Measurements from ENCODE around the gene MYNN. TPM values are rescaled to one million over a fixed set of nuclear protein-coding genes. Genes with fewer than 3 reads are reported as not detected.

MYNN gene
- total RNA-seq, 1 donor from 2014 or later, result 14.5 TPM

DNA sequence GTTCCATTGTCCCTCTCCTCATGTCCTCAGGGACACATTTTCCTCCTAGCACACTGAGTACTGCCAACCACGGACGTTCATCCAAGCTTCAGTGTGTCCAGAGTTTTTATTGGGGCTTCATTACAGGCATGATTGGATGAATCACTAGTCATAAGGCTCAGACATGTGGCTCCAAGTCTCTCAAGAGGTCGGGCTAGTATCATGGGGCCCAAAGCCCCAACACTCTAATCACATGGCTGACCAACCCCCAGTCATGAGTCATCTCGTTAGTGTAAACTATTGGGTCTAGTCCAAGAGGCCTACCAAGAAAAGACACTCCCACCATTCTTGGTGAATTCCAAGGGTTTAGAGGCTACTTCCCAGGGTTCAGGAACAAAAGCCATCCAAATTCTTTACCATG lies 12.7 kb upstream of the MYNN start:
- DNase-seq (ENCODE audit: low spot score), result no peak
- intact Hi-C loops (cut with micrococcal nuclease), result loop anchor here (5.0 to 10.0 kb wide), 3 partner anchors 517 to 1666 kb away; partner anchors contain the start of gene GOLIM4
- Mint-ChIP-seq H3K27me3 (ENCODE audit: insufficient read depth) (peaks cover 8% of the 10 kb centered on the region), H3K4me1 (ENCODE audit: low read depth) (peaks cover 30% of the 10 kb centered on the region), H3K36me3 (ENCODE audit: low read depth) (peaks cover 2% of the 10 kb centered on the region), H3K27ac (no peak overlapping the region), H3K4me3 (no peak overlapping the region), H3K9me3 (no peaks in the 10 kb centered on the region)

DNA sequence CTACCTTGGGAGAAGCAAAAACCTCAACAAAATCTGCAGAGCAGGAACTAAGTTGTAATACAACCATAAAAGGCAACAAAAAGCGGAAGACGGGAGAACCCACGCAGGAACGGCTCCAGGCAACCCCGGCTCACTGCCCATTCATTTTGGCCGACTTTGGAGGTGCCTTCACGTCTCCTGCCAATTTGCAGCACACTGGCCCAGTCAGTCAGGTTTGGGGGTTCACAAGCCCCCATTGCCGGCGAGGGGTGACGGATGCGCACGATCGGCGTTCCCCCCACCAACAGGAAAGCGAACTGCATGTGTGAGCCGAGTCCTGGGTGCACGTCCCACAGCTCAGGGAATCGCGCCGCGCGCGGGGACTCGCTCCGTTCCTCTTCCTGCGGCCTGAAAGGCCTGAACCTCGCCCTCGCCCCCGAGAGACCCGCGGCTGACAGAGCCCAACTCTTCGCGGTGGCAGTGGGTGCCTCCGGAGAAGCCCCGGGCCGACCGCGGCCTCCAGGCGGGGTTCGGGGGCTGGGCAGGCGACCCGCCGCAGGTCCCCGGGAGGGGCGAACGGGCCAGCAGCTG lies 8.8 kb upstream of the MYNN start:
- peak overlapping the region; percentile 98 for H3K27ac Mint-ChIP-seq
- peaks cover 25% of the 10 kb centered on the region for H3K4me1 Mint-ChIP-seq (ENCODE audit: low read depth)
- DNase-seq (ENCODE audit: low spot score), result peak; percentile 41
- H3K4me3 Mint-ChIP-seq, result peak overlapping the region; percentile 96
- no peaks in the 10 kb centered on the region for H3K9me3 Mint-ChIP-seq
- intact Hi-C loops (cut with micrococcal nuclease), result loop anchor here (2.0 to 10.0 kb wide), 8 partner anchors 48 to 1670 kb away; partner anchors contain the start of genes GOLIM4, LRRC34, LRRIQ4 and PHC3
- H3K36me3 Mint-ChIP-seq (ENCODE audit: low read depth), result peaks cover 2% of the 10 kb centered on the region
- peaks cover 5% of the 10 kb centered on the region for H3K27me3 Mint-ChIP-seq (ENCODE audit: insufficient read depth)

DNA sequence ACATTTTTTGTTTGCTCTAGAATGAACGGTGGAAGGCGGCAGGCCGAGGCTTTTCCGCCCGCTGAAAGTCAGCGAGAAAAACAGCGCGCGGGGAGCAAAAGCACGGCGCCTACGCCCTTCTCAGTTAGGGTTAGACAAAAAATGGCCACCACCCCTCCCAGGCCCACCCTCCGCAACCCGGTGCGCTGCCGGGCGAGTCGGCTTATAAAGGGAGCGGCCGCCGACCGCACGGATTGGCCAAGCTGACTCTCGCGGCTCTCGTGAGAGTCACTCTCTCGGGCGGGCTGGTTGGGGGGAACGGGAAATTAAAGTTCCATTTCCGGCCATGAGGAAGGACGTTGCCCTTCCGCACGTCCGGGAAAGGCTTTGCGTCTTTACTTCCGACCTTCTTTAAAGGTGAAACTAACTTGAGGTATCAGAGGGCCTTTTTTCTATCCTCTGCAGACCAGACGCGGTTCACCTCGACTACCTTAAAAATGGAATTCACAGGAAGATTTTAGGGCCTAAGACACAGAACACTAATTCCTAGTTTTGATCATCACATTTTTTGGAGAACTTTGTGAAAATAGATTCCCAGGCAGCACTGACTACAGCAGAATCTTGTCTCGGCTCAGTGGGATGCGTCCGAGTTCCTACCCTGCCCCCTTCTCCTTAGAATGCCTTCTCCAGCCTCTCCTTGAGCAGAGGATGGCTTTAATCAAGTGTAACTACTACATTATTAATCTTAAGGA lies 8.1 kb upstream of the MYNN start, which contains the start of gene TERC:
TERC (minus strand) TSS at position 179 of the 731 bp plus-strand sequence.
- Mint-ChIP-seq H3K36me3 (ENCODE audit: low read depth) (peaks cover 2% of the 10 kb centered on the region), H3K27ac (peak within 1 kb of the TSS; percentile 98), H3K9me3 (no peaks in the 10 kb centered on the region), H3K4me1 (ENCODE audit: low read depth) (peaks cover 23% of the 10 kb centered on the region), H3K27me3 (ENCODE audit: insufficient read depth) (peaks cover 5% of the 10 kb centered on the region), H3K4me3 (peak within 1 kb of the TSS; percentile 96)
- peak; percentile 85 for DNase-seq (ENCODE audit: low spot score)
- intact Hi-C loops (cut with micrococcal nuclease), result loop anchor here (1.0 to 10.0 kb wide), 9 partner anchors 8 to 1670 kb away; partner anchors contain the start of genes GOLIM4, LRRC34, LRRIQ4 and MYNN

DNA sequence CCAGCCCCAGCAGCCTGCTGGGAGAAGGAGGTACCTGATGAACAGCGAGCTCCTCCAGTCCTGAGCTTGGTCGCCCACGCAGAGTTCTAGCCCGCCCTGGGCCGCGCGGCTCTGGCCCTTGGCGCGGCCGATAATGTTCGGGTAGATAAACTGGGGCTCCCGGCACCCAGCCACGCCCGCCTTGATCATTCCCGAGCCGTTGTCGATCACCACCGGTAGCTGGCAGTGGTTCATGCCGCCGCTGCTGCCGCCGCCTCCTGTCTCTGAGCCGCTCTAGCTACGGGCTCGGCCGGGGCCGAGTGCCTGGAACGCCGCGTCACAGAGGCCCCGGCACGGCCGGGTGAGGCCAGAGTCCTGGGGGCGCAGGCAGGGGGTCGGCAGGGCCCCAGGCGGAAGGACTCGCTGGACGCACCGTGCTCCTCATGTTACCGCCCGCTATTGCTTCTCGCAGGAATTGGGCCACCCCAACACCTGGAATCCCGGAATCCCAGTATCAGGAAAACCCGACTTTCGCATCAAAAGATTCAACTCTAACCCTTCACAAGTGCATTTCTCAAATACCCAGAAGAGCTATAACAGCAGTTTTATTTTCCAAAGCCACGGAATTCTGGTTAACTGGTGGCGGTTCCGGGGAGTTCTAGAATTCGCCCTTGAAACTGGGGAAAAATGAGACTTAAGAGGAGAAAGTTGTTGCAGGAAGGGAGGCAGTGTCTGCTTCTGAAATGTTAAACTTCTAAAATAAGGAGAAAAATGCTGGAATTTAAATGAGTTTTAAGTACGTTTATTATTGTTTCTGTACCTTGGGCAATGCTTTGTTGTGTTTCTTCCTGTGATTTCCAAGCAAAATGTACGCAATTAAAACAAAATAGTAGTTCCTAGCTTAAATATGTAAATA lies 3.7 kb upstream of the MYNN start, which contains the start of gene ACTRT3:
ACTRT3 (minus strand) TSS at position 275 of the 895 bp plus-strand sequence; CDS start at position 234, 41 bp downstream.
- peaks cover 5% of the 10 kb centered on the region for H3K27me3 Mint-ChIP-seq (ENCODE audit: insufficient read depth)
- intact Hi-C loops (cut with micrococcal nuclease), result loop anchor here (5.0 to 10.0 kb wide), 3 partner anchors 1138 to 1693 kb away; partner anchors contain the start of genes EIF5A2, GOLIM4 and TNIK

DNA sequence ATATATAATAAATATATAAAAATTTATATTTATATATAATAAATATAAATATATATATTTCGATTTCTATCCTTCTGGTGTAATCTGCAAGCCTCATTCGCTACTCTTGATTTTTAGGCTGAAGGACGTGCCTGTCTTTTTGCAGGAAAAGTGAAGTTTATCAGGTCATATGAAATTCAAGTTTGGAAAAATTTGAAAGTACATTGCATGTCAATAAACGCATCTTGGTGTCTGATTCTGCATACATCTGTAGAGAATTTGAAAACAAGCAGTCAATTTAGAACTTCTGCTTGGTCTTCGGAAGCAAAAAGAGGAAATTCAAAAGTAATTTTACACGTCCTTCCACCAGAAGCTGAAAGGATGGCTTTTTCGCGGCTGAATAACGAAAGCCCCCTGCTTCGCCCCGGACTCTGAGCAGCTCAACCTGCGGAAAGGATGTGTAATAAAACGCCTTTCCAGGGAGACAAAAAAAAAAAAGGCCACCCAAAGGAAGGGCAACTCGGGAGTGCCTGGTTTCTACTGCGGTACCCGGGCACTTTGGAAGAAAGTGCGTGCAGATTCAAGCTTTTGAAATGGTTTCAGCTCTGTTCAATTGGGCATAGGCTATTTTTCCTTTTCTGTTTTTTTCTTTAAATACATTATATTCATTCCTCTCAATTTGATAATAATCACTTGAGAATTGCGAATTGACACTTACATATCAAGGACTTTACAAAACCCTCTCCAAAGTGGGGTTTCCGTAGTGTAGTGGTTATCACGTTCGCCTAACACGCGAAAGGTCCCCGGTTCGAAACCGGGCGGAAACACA lies 1.5 kb upstream of the MYNN start:
- H3K36me3 Mint-ChIP-seq (ENCODE audit: low read depth), result peaks cover 21% of the 10 kb centered on the region
- intact Hi-C loops (cut with micrococcal nuclease), result loop anchor here (1.0 to 5.0 kb wide), 7 partner anchors 13 to 1691 kb away; partner anchors contain the start of genes EIF5A2, PHC3, PRKCI and RPL22L1
- peak; percentile 64 for DNase-seq (ENCODE audit: low spot score)
- no peaks in the 10 kb centered on the region for H3K9me3 Mint-ChIP-seq
- H3K4me1 Mint-ChIP-seq (ENCODE audit: low read depth), result peaks cover 49% of the 10 kb centered on the region
- H3K4me3 Mint-ChIP-seq, result peak overlapping the region; percentile 97
- H3K27me3 Mint-ChIP-seq (ENCODE audit: insufficient read depth), result peaks cover 5% of the 10 kb centered on the region
- H3K27ac Mint-ChIP-seq, result peak overlapping the region; percentile 99

More for the DNA sequence above, 3.7 kb upstream of the MYNN start, which contains the start of gene ACTRT3:
- peak within 1 kb of the TSS; percentile 49 for H3K27ac Mint-ChIP-seq
- peak; percentile 49 for DNase-seq (ENCODE audit: low spot score)
- peaks cover 10% of the 10 kb centered on the region for H3K36me3 Mint-ChIP-seq (ENCODE audit: low read depth)
- H3K9me3 Mint-ChIP-seq, result no peaks in the 10 kb centered on the region
- H3K4me3 Mint-ChIP-seq, result peak within 1 kb of the TSS; percentile 87
- H3K4me1 Mint-ChIP-seq (ENCODE audit: low read depth), result peaks cover 38% of the 10 kb centered on the region

DNA sequence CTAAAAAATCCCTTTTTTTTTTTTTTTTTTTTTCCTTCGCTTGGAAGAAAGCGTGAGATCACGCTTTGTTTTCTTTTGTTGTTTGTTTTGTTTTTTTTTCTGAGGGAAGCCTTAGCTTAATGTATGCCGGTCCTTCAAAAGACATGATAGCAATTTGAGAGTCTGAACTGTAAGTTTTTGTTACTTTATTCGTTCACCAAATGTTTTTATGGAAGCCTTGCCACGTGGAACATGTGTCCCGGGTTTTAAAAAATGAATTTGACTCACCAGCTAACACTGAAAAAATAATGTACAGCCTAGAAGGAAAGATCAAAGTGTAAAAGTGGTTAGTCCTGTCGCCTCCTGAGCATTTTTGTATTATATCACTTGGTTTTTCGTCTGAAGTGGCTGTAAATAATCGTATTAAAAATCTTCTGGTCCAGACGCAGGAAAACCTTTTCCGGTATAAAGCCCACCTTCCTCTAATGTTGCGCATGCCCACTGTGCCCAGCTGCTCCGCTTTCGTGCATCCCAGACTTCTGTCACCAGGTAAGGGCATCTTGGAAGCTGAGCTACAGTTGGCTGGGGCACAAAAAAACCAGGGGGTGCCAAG lies 795 bp upstream of the MYNN start:
- DNase-seq (ENCODE audit: low spot score), result no peak
- Mint-ChIP-seq H3K4me3 (peak overlapping the region; percentile 97), H3K27me3 (ENCODE audit: insufficient read depth) (peaks cover 5% of the 10 kb centered on the region), H3K9me3 (no peaks in the 10 kb centered on the region), H3K36me3 (ENCODE audit: low read depth) (peaks cover 26% of the 10 kb centered on the region), H3K4me1 (ENCODE audit: low read depth) (peaks cover 56% of the 10 kb centered on the region), H3K27ac (peak overlapping the region; percentile 99)
- intact Hi-C loops (cut with micrococcal nuclease), result loop anchor here (1.0 to 5.0 kb wide), 7 partner anchors 14 to 1690 kb away; partner anchors contain the start of genes EIF5A2, PHC3, PRKCI and RPL22L1

DNA sequence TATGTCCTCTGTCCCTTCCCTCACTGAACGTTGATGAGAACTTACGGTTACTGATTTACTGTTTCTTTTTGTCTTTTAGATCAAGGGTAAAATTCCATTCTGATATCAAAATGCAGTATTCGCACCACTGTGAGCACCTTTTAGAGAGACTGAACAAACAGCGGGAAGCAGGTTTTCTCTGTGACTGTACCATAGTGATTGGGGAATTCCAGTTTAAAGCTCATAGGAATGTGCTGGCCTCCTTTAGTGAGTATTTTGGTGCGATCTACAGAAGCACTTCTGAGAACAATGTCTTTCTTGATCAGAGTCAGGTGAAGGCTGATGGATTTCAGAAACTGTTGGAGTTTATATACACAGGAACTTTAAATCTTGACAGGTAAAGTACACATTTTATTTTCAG lies 990 bp downstream of the MYNN start:
- intact Hi-C loops (cut with micrococcal nuclease), result loop anchor here (5.0 kb wide), 2 partner anchors 1133 to 1688 kb away; partner anchors contain the start of genes EIF5A2 and TNIK
- H3K36me3 Mint-ChIP-seq (ENCODE audit: low read depth), result peaks cover 35% of the 10 kb centered on the region
- H3K4me3 Mint-ChIP-seq, result peak overlapping the region; percentile 97
- H3K27me3 Mint-ChIP-seq (ENCODE audit: insufficient read depth), result peaks cover 5% of the 10 kb centered on the region
- H3K4me1 Mint-ChIP-seq (ENCODE audit: low read depth), result peaks cover 63% of the 10 kb centered on the region
- H3K9me3 Mint-ChIP-seq, result no peaks in the 10 kb centered on the region
- H3K27ac Mint-ChIP-seq, result peak overlapping the region; percentile 99
- no peak for DNase-seq (ENCODE audit: low spot score)

DNA sequence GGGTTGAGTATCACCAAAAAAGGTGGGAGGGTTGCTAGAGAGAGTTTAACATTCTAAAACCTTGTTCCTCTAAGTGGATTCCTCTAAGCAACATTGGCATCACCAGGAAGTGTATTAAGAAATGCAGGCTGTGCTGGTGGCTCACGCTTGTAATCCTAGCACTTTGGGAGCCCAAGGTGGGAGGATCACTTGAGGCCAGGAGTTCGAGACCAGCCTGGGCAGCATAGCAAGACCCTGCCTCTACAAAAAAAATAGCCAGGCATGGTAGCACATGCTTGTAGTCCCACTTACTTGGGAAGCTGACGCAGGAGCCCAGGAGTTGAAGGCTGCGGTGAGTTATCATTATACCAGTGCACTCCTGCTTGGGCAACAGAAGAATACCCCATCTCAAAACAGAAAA lies 4.6 kb downstream of the MYNN start:
- Mint-ChIP-seq H3K27ac (no peak overlapping the region), H3K27me3 (ENCODE audit: insufficient read depth) (no peaks in the 10 kb centered on the region), H3K9me3 (no peaks in the 10 kb centered on the region), H3K4me3 (no peak overlapping the region), H3K4me1 (ENCODE audit: low read depth) (peaks cover 67% of the 10 kb centered on the region), H3K36me3 (ENCODE audit: low read depth) (peaks cover 58% of the 10 kb centered on the region)
- intact Hi-C loops (cut with micrococcal nuclease), result no loop called here
- no peak for DNase-seq (ENCODE audit: low spot score)

DNA sequence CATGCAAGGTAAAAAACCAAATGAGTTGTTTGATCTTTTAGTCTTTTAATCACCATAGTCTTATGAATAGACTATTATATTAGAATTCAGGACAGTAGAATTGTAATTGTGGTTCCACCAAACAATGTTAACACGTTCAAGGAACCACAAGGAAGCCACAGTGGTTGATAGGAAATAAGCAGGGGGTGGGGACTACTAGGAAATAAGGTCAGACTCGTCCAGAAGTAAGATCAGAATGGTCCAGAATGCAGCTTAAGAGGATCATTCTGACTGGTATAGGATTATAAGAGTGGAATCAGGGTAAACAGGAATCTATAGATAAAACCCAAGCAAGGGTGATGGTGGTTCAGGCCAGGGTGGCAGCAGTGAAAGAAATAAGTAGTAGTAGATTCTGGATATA lies 7.5 kb downstream of the MYNN start:
- intact Hi-C loops (cut with micrococcal nuclease), result no loop called here
- H3K4me3 Mint-ChIP-seq, result peak overlapping the region; percentile 34
- H3K9me3 Mint-ChIP-seq, result no peaks in the 10 kb centered on the region
- peak overlapping the region; percentile 41 for H3K27ac Mint-ChIP-seq
- H3K27me3 Mint-ChIP-seq (ENCODE audit: insufficient read depth), result no peaks in the 10 kb centered on the region
- peaks cover 43% of the 10 kb centered on the region for H3K36me3 Mint-ChIP-seq (ENCODE audit: low read depth)
- peaks cover 44% of the 10 kb centered on the region for H3K4me1 Mint-ChIP-seq (ENCODE audit: low read depth)
- DNase-seq (ENCODE audit: low spot score), result no peak

DNA sequence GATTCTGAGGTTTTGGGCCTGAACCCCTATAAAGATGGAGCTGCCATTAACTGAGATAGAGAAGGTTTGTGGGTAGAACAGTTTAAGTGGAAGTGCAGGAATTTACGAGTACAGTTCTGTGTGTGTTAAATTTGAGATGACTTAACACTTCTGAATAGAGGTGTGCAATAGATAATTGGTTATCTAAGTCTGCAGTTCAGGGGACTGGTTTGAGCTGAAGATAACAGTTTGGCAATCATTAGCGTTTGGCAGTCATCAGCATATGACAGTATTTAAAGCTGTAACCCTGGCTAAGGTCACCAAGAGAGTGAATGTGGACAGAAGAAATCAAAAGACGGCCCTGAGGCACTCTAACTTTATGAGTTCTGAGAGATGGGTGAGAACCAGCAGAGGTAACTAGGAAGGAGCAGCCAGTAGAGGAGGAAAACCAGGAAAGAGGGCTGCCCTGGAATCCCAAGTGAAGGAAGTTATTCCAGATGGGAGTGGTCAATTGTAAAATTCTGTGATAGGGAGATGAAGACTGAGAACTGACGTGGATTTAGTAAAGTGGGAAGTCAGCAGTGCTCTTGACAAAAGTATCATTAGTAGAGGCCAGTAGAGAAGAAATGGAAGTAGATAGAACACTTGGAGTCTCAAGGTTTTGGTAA lies 8.1 kb downstream of the MYNN start:
- H3K4me1 Mint-ChIP-seq (ENCODE audit: low read depth), result peaks cover 38% of the 10 kb centered on the region

DNA sequence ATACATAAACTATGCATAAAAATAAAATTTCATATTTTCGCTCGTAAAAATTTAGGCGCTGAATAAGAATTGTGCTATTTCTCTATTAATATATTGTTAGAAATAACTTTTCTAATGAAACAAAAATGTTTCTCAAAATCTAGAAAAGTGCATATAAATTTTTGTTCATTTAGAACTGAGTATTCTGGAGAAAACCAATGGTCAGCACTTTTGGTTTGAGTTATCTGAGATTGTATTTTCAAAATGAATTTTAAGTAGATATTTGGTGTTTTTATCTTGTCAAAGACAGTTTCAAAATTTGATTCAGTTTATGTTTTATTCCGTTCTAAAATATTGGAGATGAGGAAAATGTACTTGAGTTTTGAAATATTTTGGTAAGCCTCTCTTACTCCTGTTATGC lies 13.9 kb downstream of the MYNN start:
- Mint-ChIP-seq H3K27ac (no peak overlapping the region), H3K4me3 (no peak overlapping the region), H3K4me1 (ENCODE audit: low read depth) (peaks cover 12% of the 10 kb centered on the region), H3K9me3 (no peaks in the 10 kb centered on the region), H3K36me3 (ENCODE audit: low read depth) (peaks cover 41% of the 10 kb centered on the region), H3K27me3 (ENCODE audit: insufficient read depth) (no peaks in the 10 kb centered on the region)
- DNase-seq (ENCODE audit: low spot score), result no peak
- intact Hi-C loops (cut with micrococcal nuclease), result no loop called here

More for the DNA sequence above, 8.1 kb downstream of the MYNN start:
- intact Hi-C loops (cut with micrococcal nuclease), result no loop called here
- no peak for DNase-seq (ENCODE audit: low spot score)
- Mint-ChIP-seq H3K27me3 (ENCODE audit: insufficient read depth) (no peaks in the 10 kb centered on the region), H3K36me3 (ENCODE audit: low read depth) (peaks cover 45% of the 10 kb centered on the region), H3K9me3 (no peaks in the 10 kb centered on the region), H3K27ac (peak overlapping the region; percentile 41), H3K4me3 (no peak overlapping the region)
